ENCODE results near the gene ATXN7L2. TPM values are rescaled to one million over a fixed set of nuclear protein-coding genes. Genes with fewer than 3 reads are reported as not detected.

The ATXN7L2 gene
- total RNA-seq, 6 experiments from 2014 or later, result 5.6 to 7.3 (median 6.4) TPM

- H3K4me1 Mint-ChIP-seq (ENCODE audit: low read depth), result peaks cover 40% of the 10 kb centered on the region
- H3K27me3 Mint-ChIP-seq (ENCODE audit: insufficient read depth), result no peaks in the 10 kb centered on the region
- peak overlapping the region; percentile 96 for H3K4me3 Mint-ChIP-seq
- no peaks in the 10 kb centered on the region; the same call in 1 of the 2 replicates for H3K36me3 Mint-ChIP-seq (ENCODE audit: low read depth)
- no peak overlapping the region for H3K27ac Mint-ChIP-seq
- DNase-seq, result no peak
- H3K9me3 Mint-ChIP-seq, result no peaks in the 10 kb centered on the region
- TF ChIP-seq, protein P1, sequence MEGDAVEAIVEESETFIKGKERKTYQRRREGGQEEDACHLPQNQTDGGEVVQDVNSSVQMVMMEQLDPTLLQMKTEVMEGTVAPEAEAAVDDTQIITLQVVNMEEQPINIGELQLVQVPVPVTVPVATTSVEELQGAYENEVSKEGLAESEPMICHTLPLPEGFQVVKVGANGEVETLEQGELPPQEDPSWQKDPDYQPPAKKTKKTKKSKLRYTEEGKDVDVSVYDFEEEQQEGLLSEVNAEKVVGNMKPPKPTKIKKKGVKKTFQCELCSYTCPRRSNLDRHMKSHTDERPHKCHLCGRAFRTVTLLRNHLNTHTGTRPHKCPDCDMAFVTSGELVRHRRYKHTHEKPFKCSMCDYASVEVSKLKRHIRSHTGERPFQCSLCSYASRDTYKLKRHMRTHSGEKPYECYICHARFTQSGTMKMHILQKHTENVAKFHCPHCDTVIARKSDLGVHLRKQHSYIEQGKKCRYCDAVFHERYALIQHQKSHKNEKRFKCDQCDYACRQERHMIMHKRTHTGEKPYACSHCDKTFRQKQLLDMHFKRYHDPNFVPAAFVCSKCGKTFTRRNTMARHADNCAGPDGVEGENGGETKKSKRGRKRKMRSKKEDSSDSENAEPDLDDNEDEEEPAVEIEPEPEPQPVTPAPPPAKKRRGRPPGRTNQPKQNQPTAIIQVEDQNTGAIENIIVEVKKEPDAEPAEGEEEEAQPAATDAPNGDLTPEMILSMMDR (IDR thresholded peaks at IDR 0.05), result no peak
Measured at GRCh38 chr1:109493227-109493626, 9.5 kb downstream of the ATXN7L2 start.

- H3K4me1 Mint-ChIP-seq (ENCODE audit: low read depth), result peaks cover 42% of the 10 kb centered on the region
- no peaks in the 10 kb centered on the region for H3K27me3 Mint-ChIP-seq (ENCODE audit: insufficient read depth)
- DNase-seq, result peak; percentile 69
Measured at GRCh38 chr1:109493805-109494539, 10.3 kb downstream of the ATXN7L2 start, which contains the start of gene CYB561D1. Gene CYB561D1, plus strand, starts transcription at chr1:109494094. Its CDS starts 46 bp downstream, at chr1:109494140.

GRCh38 chr1:109495738-109496137 is 12.0 kb downstream of the ATXN7L2 start:
- Mint-ChIP-seq H3K27me3 (ENCODE audit: insufficient read depth) (peaks cover 3% of the 10 kb centered on the region; the same call in 1 of the 2 replicates), H3K4me3 (peak overlapping the region; percentile 12; the same call in 1 of the 2 replicates), H3K36me3 (ENCODE audit: low read depth) (no peaks in the 10 kb centered on the region; the same call in 1 of the 2 replicates), H3K27ac (no peak overlapping the region), H3K4me1 (ENCODE audit: low read depth) (peaks cover 60% of the 10 kb centered on the region), H3K9me3 (no peaks in the 10 kb centered on the region)
- TF ChIP-seq, protein P1 (IDR thresholded peaks at IDR 0.05), result no peak
- no peak for DNase-seq

More at GRCh38 chr1:109493805-109494539, 10.3 kb downstream of the ATXN7L2 start, which contains the start of gene CYB561D1:
- Mint-ChIP-seq H3K27ac (peak within 1 kb of the TSS; percentile 55), H3K9me3 (no peaks in the 10 kb centered on the region), H3K36me3 (ENCODE audit: low read depth) (no peaks in the 10 kb centered on the region; the same call in 1 of the 2 replicates), H3K4me3 (peak within 1 kb of the TSS; percentile 96)
- TF ChIP-seq, protein P1 (IDR thresholded peaks at IDR 0.05), result peak; percentile 96

DNA sequence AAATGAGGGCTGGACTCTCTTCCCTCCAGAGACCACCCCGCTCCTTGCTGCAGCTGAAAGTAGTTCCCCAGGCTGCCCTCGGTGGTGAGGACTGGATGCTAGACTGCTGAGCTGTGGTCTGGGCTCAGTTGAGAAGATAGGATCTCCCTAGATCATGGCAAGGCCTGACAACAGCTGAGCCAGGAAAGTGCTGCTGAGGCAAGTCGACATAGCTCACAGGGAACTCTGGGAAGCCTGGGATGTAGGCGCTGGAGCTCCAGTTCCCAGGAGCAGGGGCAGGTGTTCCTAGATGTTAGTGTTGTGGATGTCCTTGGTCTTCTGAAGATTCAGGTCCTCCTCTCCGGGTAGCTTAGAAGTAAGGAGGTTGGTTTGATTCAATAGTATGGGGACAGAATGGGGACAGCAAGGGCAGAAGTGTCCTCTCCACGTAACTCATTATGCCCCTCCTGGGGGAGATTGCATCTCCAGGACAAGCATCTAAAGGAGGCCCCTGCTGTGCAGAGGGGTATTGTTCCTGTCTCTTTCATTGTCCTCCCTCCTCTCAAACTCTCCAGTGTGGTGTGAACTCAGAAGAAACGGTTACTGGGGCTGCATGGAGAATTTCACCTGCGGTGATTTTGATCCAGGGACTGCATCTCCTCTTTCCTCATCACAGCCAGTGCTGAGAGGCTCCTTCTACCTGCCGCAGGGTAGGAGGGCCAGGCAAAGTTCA is 13.9 kb downstream of the ATXN7L2 start:
- Mint-ChIP-seq H3K9me3 (no peaks in the 10 kb centered on the region), H3K4me1 (ENCODE audit: low read depth) (peaks cover 73% of the 10 kb centered on the region), H3K36me3 (ENCODE audit: low read depth) (no peaks in the 10 kb centered on the region; the same call in 1 of the 2 replicates), H3K27ac (no peak overlapping the region; the same call in 1 of the 2 replicates), H3K27me3 (ENCODE audit: insufficient read depth) (peaks cover 3% of the 10 kb centered on the region; the same call in 1 of the 2 replicates), H3K4me3 (no peak overlapping the region)
- DNase-seq, result no peak
- TF ChIP-seq, protein P1 (IDR thresholded peaks at IDR 0.05), result no peak

- H3K27ac Mint-ChIP-seq, result no peak overlapping the region
- no peaks in the 10 kb centered on the region for H3K9me3 Mint-ChIP-seq
- H3K27me3 Mint-ChIP-seq (ENCODE audit: insufficient read depth), result peaks cover 3% of the 10 kb centered on the region; the same call in 1 of the 2 replicates
- no peak for DNase-seq
- TF ChIP-seq, protein P1 (IDR thresholded peaks at IDR 0.05), result peak; percentile 81
- H3K36me3 Mint-ChIP-seq (ENCODE audit: low read depth), result no peaks in the 10 kb centered on the region; the same call in 1 of the 2 replicates
- no peak overlapping the region for H3K4me3 Mint-ChIP-seq
- H3K4me1 Mint-ChIP-seq (ENCODE audit: low read depth), result peaks cover 72% of the 10 kb centered on the region
Measured at GRCh38 chr1:109498161-109498801, 14.6 kb downstream of the ATXN7L2 start.

All from HFFc6 (cell line).